Measurements from ENCODE around the gene ZFYVE28. TPM values are rescaled to one million over a fixed set of nuclear protein-coding genes. Genes with fewer than 3 reads are reported as not detected.

Gene ZFYVE28
- polyA plus RNA-seq, 1 donor = 7.4 TPM

Other genes with a start within 250 kb of the ZFYVE28 start
- 16.0 TPM for gene HAUS3, start 176.5 kb downstream of the ZFYVE28 start, polyA plus RNA-seq
- 2.3 TPM for gene POLN, start 176.5 kb downstream of the ZFYVE28 start, polyA plus RNA-seq
- gene MXD4, start 156.5 kb downstream of the ZFYVE28 start, polyA plus RNA-seq = 52.4 TPM
- gene CFAP99, start 310 bp upstream of the ZFYVE28 start, polyA plus RNA-seq = 0.09 TPM
- 37.9 TPM for gene RNF4, start 50.5 kb upstream of the ZFYVE28 start, polyA plus RNA-seq
- gene FAM193A, start 118.0 kb upstream of the ZFYVE28 start, polyA plus RNA-seq = 20.4 TPM